ENCODE data around the gene CHIT1.
"Not testable (repeated sequence)": the region's sequence is repeated elsewhere in the genome, so short reads cannot be mapped to it uniquely, and the experiment has no call there.

GRCh38 chr1:203266140-203266539 is 36.7 kb upstream of the CHIT1 start:
- not testable (repeated sequence) for TF ChIP-seq SIN3A (IDR thresholded peaks at IDR 0.05; ENCODE audit: borderline replicate concordance, low read depth, low read length); HOXD1 (CRISPR knock-in tag; IDR thresholded peaks at IDR 0.05); ZNF234 (CRISPR knock-in tag; conservative IDR thresholded peaks at IDR 0.05); POLR2AphosphoS2 (IDR thresholded peaks at IDR 0.05; ENCODE audit: low read depth, low read length); ZNF674 (CRISPR knock-in tag; IDR thresholded peaks at IDR 0.05; ENCODE audit: low read depth); RAD21 (CRISPR knock-in tag; IDR thresholded peaks at IDR 0.05)

Measured in HepG2 (cell line).